Colonic mucosa (tissue), 4 donors: ENCODE results near the gene WIPF2. TPM values are rescaled to one million over a fixed set of nuclear protein-coding genes. Genes with fewer than 3 reads are reported as not detected.

Source experiments
- DNase-seq: peaks from one replicate; pipeline ENCODE4 v3.0.0-alpha.2; 2020
- H3K27ac ChIP-seq: fragments of 200-600 bp; one replicate; pipeline ENCODE4 v1.8.0; 2021
- H3K27me3 ChIP-seq: fragments of 200-600 bp; one replicate; pipeline ENCODE4 v1.8.0; 2021
- H3K36me3 ChIP-seq: fragments of 200-600 bp; one replicate; pipeline ENCODE4 v1.8.0; 2021
- H3K4me1 ChIP-seq: fragments of 200-600 bp; one replicate; pipeline ENCODE4 v1.8.0; 2021; ENCODE audit warnings: mild to moderate bottlenecking
- H3K4me3 ChIP-seq: fragments of 200-600 bp; one replicate; pipeline ENCODE4 v1.8.0; 2021
- H3K9ac ChIP-seq, 2 donors: one replicate each; pipeline ENCODE4 v1.7.0; 2013; ENCODE audit warnings: control low read depth in 2 of 2, low read depth in 2 of 2, low read length in 2 of 2
- H3K9me3 ChIP-seq: fragments of 200-600 bp; one replicate; pipeline ENCODE4 v1.8.0; 2021
- intact Hi-C: fragments of 100-400 bp; cut with DNase I; formaldehyde crosslinking; loops from one replicate; pipeline ENCODE4 v1.14.1; 2022
- total RNA-seq, 2 donors: library from RNA; stranded (reverse); fragmentation: NEBNext Ultra II Directional in 1 of 2; extraction: Animal tissue kit (Norgen Biotek cat#: 25700) in 1 of 2; gene quantifications; one replicate each; pipeline ENCODE4 v1.2.1, GENCODE V29; 2021
- TF ChIP-seq, protein P1 (sequence below): fragments of 200-600 bp; IDR thresholded peaks from one replicate; pipeline ENCODE4 v1.8.0; 2022; ENCODE audit warnings: antibody characterized with exemption, mild to moderate bottlenecking
- donor health status: healthy.
- donor health status: DM: no; HTN: no; CAD: no.
- donor health status: DM: no; HTN: no; CAD: no.

Gene WIPF2
- total RNA-seq, 2 donors from 2014 or later = 34.5 to 42.0 TPM

DNA sequence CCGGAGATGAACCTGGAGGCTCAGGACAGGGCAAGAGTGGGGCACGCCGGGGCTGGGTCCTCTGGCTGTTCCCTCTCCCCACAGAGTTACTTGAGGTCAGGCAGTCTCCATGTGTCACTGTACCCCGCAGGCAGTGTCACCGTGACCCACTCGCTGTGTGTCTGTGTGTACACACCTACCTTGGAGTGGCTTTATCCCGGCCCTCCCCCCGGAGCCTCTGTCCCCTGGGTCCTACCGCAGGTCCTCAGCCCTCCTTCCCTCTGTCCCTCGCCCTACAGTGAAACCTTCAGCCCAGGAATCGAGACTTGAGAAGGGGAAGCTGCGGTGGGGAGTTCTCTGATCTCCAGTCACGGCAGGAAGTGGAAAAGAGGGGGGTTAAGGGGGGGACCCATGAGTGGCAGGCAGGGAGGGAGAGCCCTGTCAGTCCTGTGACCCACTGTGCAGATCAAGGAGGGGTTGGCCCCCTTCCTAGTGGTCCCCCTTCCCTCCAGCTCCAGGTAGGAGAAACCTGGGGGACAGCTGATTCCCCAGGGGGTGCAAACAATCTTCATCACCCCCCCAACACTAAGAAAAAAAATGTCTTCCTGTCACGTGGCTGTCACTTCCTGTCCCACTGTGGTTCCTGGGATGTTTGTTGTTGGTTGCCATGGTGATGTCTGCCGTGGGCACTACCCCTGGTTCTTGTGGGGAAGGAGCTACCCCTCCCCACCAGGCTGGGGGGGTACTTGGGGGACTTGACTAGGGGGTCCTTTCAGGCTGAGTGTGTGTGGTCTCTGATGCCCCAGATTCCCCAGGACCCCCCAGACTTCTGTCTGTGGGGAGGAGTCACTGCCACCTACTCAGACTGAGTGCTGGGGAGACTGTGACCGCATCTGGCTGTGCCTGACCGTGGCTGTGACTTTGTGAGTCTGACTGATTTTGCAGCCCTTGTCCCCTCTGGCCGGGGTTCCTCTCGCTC is 103.5 kb downstream of the WIPF2 start:
- no peaks in the 10 kb centered on the region for H3K36me3 ChIP-seq
- H3K9ac ChIP-seq = peak overlapping the region; percentile 74 to 81
- H3K27me3 ChIP-seq = no peaks in the 10 kb centered on the region
- no peaks in the 10 kb centered on the region for H3K9me3 ChIP-seq
- DNase-seq = peak; percentile 71
- intact Hi-C loops = no loop called here
- H3K4me3 ChIP-seq = peak overlapping the region; percentile 24
- peaks cover 23% of the 10 kb centered on the region for H3K4me1 ChIP-seq
- peak overlapping the region; percentile 84 for H3K27ac ChIP-seq
- TF ChIP-seq, protein P1, sequence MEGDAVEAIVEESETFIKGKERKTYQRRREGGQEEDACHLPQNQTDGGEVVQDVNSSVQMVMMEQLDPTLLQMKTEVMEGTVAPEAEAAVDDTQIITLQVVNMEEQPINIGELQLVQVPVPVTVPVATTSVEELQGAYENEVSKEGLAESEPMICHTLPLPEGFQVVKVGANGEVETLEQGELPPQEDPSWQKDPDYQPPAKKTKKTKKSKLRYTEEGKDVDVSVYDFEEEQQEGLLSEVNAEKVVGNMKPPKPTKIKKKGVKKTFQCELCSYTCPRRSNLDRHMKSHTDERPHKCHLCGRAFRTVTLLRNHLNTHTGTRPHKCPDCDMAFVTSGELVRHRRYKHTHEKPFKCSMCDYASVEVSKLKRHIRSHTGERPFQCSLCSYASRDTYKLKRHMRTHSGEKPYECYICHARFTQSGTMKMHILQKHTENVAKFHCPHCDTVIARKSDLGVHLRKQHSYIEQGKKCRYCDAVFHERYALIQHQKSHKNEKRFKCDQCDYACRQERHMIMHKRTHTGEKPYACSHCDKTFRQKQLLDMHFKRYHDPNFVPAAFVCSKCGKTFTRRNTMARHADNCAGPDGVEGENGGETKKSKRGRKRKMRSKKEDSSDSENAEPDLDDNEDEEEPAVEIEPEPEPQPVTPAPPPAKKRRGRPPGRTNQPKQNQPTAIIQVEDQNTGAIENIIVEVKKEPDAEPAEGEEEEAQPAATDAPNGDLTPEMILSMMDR = no peak

DNA sequence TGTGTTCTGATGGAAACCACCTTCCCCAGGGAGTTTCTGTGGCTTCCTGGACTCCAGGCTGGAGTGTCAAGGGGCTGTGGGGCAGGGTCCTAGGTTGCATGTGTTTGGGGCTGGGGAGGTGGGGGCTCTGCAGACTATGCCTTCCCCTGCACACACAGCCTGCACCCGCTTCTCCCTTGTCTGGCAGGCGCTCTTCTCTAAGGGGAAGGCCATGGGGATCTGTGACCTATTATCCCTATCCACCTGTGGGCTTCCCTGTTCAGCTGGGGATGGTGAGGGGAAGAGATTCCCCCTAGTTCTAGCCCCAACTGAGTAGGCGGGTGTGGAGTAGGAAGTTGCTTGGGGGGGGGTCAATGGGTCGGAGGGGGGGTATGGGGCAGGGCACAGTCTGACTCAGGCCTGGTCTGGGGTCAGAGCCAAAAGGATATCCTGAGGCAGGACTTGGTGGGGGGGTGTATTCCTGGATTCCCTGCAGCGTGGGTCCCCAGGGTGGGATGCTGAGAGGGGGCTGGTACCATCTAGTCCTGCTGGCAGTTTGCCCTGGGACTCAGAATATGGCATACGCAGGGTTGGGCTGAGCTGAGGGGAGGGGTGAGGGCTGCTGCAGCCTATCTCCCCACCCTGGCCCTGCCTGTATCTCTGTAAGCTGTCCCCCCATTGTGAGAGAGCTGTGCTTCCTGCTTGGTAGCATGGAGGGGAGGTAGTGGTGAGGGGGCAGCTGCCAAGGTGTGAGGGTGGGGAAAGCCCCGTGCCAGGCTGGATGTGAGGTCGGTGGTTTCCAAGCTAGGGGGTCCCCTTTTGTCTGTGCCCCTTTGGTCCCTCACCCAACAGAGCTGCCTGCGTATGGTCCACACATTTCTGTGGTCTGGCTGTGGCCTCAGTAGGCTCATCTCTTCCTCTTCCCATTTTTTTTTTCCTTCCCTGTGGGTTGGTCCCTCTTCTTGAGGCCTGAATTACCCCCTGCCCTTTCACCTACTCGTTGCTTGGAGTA is 104.6 kb downstream of the WIPF2 start:
- H3K27ac ChIP-seq = peak overlapping the region; percentile 84
- peak overlapping the region; percentile 60 to 81 for H3K9ac ChIP-seq
- no peaks in the 10 kb centered on the region for H3K36me3 ChIP-seq
- H3K27me3 ChIP-seq = no peaks in the 10 kb centered on the region
- TF ChIP-seq, protein P1 = no peak
- intact Hi-C loops = no loop called here
- peaks cover 27% of the 10 kb centered on the region for H3K4me1 ChIP-seq
- H3K9me3 ChIP-seq = no peaks in the 10 kb centered on the region
- H3K4me3 ChIP-seq = no peak overlapping the region
- DNase-seq = peak; percentile 47

DNA sequence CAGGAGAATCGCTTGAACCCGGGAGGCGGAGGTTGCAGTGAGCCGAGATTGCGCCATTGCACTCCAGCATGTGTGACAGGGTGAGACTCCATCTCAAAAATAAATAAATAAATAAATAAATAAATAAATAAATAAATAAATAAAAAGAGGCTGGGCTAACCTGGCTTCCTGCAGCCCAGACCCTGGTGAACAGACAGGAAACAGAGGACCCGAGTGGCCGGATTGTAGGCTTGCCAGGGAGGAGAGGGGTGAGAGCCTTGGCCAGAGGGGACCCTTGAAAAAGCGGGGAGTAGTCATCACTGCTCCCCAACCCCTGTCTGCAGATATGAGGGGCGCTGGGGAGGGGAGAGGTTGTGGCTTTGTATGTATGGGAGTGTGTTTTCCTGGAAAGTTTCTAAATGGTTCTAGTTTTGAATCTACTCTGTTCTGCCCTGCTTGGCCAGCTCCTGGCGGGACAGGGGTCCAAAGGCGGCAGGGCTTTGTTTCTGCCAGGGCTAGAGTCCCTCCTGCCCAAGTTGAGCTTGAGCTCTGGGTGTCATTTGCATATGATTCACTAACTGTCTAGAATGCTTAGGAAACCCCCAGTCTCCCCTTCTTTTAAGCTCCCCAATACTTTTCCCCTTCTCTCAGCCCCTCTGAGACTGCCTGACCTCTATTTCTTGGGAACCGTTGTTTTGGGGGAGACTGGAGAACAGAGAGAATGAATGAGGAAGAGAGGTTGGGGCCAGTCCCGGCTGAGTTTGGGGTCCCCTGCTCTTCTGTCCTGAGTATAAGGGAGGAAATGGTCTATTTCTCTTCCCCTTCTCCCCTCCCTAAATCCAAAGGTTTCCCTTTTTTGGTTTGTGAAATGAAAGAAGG is 106.3 kb downstream of the WIPF2 start:
- Histone ChIP-seq H3K9me3 (no peaks in the 10 kb centered on the region), H3K36me3 (no peaks in the 10 kb centered on the region), H3K27ac (peak overlapping the region; percentile 63), H3K27me3 (no peaks in the 10 kb centered on the region), H3K4me1 (peaks cover 30% of the 10 kb centered on the region), H3K9ac (peak overlapping the region; percentile 39 to 70), H3K4me3 (no peak overlapping the region)
- TF ChIP-seq, protein P1 = no peak
- no peak for DNase-seq
- intact Hi-C loops = no loop called here

DNA sequence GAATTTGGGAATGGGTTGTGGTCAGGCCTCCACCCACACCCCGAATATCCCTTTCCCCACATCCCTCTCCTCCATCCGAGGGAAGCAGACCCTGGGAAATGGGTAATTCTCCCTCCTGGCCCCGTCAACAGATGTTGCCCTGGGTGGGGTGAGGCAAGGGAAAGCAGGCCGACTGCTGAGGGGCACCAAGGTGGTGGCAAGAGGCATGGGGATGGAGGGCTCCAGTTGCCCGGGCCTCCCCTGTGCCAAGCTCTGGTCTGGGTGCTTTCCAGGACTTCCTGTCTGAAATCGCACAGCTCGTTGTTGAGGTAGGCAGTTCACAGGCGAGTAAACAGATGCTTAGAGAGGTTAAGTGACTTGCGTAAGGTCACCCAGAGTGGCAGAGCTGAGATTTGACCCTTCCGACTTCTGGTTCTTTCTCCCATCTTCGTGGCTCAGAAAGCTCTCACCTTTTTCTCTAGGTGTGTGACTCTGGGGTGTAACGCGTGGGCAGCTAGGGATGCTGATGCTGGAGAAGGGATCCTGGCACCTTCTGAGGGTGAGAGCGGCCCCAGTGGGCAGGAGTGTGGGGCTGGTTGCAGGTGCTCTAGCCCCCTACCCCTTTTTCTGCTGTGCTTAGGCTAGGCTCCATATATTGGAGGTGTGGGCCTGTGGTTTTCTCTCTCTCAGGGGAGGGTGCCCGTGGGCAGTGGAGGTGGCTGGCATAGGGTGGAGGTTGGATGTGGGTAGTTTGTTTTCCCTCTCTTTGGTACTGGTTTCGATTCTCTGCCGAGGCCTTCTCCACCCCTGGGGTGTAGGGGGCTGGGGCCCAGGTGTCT is 107.1 kb downstream of the WIPF2 start:
- no peaks in the 10 kb centered on the region for H3K27me3 ChIP-seq
- no peak for DNase-seq
- peak overlapping the region; percentile 62 to 70 for H3K9ac ChIP-seq
- intact Hi-C loops = no loop called here
- H3K9me3 ChIP-seq = no peaks in the 10 kb centered on the region
- H3K4me3 ChIP-seq = no peak overlapping the region
- H3K36me3 ChIP-seq = no peaks in the 10 kb centered on the region
- H3K27ac ChIP-seq = peak overlapping the region; percentile 63
- TF ChIP-seq, protein P1 = no peak
- H3K4me1 ChIP-seq = peaks cover 36% of the 10 kb centered on the region
